ENCODE data around the gene PDZD4.

- no peak for TF ChIP-seq CTCF (IDR thresholded peaks at IDR 0.05; ENCODE audit: low read depth, low read length, missing input control)
- TF ChIP-seq TAF1 (conservative IDR thresholded peaks at IDR 0.05), result no peak
- no peak for TF ChIP-seq FOXA1 (IDR thresholded peaks at IDR 0.05)
- TF ChIP-seq RAD21 (IDR thresholded peaks at IDR 0.05), result no peak
- no peak for TF ChIP-seq JUND (IDR thresholded peaks at IDR 0.05)
- TF ChIP-seq YY1 (IDR thresholded peaks at IDR 0.05), result no peak
- no peak for TF ChIP-seq REST (IDR thresholded peaks at IDR 0.05)
Measured at GRCh38 chrX:153804100-153804595, 26.2 kb downstream of the PDZD4 start.

Measured in liver (tissue), 3 donors.